ENCODE results near the gene LRRC56.

GRCh38 chr11:512761-513595 is 24.3 kb upstream of the LRRC56 start:
- TF ChIP-seq EZH2 (IDR thresholded peaks at IDR 0.05; ENCODE audit: low read length) (no peak), CTCF (optimal IDR thresholded peaks at IDR 0.05 in 1 of 3, IDR thresholded peaks at IDR 0.05 in 1 of 3, conservative IDR thresholded peaks at IDR 0.05 in 1 of 3; ENCODE audit: extremely low read depth in 1 of 3, insufficient read depth in 2 of 3, low read length in 3 of 3) (no peak)
